ENCODE data around the gene SULF2.

SULF2 gene

GRCh38 chr20:47642118-47642517, 143.2 kb downstream of the SULF2 start:
- no peak for DNase-seq

GRCh38 chr20:47638851-47639250, 146.4 kb downstream of the SULF2 start:
- no peak for DNase-seq

GRCh38 chr20:47635256-47635655, 150.0 kb downstream of the SULF2 start:
- DNase-seq, result no peak

- DNase-seq, result no peak
These were observed 154.2 kb downstream of the SULF2 start for GRCh38 chr20:47631078-47631477.

- no peak for DNase-seq
These were observed 155.4 kb downstream of the SULF2 start for GRCh38 chr20:47629907-47630306.

- no peak for DNase-seq
These were observed 157.7 kb downstream of the SULF2 start for GRCh38 chr20:47627540-47627939.

GRCh38 chr20:47623206-47623605, 162.1 kb downstream of the SULF2 start:
- DNase-seq, result no peak

GRCh38 chr20:47622118-47622665, 163.1 kb downstream of the SULF2 start:
- DNase-seq, result no peak

- DNase-seq, result peak; percentile 64
These were observed 164.2 kb downstream of the SULF2 start for GRCh38 chr20:47620808-47621805.

- DNase-seq, result no peak
These were observed 166.8 kb downstream of the SULF2 start for GRCh38 chr20:47618479-47618878.

GRCh38 chr20:47614703-47615309, 170.5 kb downstream of the SULF2 start:
- no peak for DNase-seq

- DNase-seq, result no peak
These were observed 172.6 kb downstream of the SULF2 start for GRCh38 chr20:47612670-47613069.

- no peak for DNase-seq
These were observed 173.5 kb downstream of the SULF2 start for GRCh38 chr20:47611785-47612184.

GRCh38 chr20:47610945-47611250, 174.4 kb downstream of the SULF2 start:
- DNase-seq, result peak; percentile 52

- peak; percentile 62 for DNase-seq
These were observed 174.9 kb downstream of the SULF2 start for GRCh38 chr20:47610247-47610944.

- no peak for DNase-seq
These were observed 176.3 kb downstream of the SULF2 start for GRCh38 chr20:47609001-47609400.
